ENCODE measurements around the gene POLR2C. TPM values are rescaled to one million over a fixed set of nuclear protein-coding genes. Genes with fewer than 3 reads are reported as not detected.

Gene POLR2C
- polyA plus RNA-seq, 3 donors = 84.9 to 89.8 (median 88.0) TPM

DNA sequence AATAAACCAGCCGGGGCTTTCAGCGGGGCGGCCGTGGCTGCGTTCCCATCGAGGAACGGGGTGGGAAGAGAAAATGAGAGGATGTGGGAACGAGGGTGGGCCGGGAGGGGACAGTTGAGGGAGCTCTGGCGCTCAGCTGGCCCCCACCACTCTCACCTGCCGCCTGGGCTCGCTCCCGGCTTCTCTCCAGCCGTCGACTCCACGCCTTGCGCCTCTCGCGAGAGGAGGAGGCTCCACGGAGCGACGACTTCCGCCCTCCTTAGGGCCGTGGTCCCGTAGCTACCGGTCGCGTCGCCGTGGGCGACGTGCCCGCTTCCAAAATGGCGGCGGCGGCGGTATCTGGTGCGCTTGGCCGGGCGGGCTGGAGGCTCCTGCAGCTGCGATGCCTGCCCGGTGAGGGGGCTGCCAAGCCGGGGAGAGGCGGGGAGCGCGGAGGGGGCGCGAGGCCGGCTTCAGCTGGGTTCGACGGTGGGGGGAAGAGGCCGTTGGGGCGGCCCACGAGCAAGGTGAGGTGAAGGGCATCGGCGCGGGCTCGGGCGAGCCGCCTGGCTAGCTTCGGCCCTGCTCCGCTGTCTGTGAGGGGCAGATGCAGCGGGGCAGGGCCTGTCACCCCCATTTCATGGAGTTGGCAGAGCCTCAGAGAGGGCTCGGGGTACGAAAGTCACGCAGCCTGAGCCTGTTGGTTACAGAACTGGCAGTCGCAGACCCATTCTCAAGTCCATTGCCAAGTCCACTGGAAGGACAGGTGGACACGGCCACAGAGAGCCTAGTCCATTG is 15.1 kb upstream of the POLR2C start, which contains the start of the genes CIAPIN1 and COQ9:
Gene CIAPIN1, minus strand, starts transcription at position 200 of the 777 bp plus-strand sequence. CDS start 6,457 bp downstream, outside the sequence.
Gene COQ9, plus strand, starts transcription at position 294 of the 777 bp plus-strand sequence. Its CDS starts 27 bp downstream, at position 321.
- DNase-seq (ENCODE audit: low read depth in 3 of 3, low spot score in 2 of 3) = peak; percentile 76 to 90 (median 85)

DNA sequence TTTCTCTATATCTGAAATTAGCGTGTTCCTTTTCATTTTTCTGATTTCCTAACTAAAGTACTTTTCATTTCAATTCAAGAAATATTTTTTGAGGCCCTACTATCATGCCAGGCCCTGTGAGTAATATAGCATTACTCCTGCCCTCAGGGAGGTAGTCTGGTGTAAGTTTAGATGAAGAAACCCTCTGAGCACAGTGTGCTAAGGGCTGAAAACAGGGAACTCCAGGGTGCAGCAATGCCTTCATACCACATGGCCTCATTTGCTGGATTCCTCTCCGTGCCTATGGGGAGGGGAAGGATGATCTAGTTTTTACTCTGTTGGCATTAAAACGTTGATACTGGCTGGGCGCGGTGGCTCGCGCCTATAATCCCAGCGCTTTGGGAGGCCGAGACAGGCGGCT is 10.5 kb upstream of the POLR2C start:
- DNase-seq (ENCODE audit: low read depth in 3 of 3, low spot score in 2 of 3) = no peak

DNA sequence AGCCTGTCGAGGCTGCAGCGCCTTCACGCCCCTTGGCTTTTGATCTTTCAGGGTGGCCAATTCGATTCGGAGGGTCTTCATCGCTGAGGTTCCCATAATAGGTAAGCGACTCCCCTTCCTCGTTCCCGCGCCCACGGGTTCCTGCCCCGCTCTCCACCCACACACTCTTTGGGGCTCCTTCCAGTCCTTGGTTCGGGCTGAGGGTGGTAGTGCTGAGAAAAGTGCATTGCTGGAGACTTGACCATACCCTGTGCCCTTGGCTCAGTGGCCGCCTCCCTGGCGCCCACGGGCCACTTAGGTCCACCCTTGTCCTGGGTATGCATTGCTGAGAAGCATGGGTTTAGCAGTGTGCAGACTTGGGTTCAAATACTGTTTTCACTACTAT is 491 bp downstream of the POLR2C start:
- DNase-seq (ENCODE audit: low read depth in 3 of 3, low spot score in 2 of 3) = no peak

DNA sequence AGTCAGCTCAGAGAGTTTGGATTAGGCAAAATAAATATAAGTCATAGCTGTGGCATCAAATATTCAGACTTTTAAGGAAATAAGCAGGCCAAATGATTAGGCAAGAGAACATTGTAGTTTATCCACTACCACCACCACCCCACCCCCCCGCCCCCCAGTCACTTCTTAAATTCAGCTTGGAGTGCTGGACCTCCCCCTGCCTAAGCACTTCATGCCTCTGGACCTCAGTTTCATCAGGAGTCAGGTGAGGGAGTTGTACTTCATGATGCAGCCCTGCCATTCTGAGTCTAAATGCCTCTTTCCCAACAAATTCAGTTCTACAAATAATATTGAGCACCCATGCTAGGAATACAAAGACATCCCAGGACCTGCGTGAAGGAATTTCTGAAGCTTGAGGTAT is 2.0 kb downstream of the POLR2C start:
- no peak for DNase-seq (ENCODE audit: low read depth in 3 of 3, low spot score in 2 of 3)

DNA sequence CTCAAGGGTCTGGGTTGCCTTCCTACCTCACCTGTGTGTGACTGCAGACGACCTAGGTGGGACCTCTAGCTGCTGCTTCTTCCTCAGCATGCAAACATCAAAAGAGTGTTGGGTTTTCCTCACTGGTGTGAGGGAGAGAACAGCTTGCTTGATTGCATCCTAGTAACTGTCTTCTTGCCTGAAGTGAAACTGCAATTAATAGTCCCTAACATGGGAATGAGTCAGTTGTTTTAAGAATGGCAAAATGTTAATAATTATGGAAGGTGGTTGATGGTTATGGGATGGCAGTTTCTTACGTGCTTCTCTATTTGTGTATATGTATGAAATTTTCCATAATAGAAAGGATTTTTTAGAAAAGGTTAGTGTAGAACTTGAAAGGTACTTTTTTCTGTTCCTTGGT is 5.9 kb downstream of the POLR2C start:
- no peak for DNase-seq (ENCODE audit: low read depth in 3 of 3, low spot score in 2 of 3)

DNA sequence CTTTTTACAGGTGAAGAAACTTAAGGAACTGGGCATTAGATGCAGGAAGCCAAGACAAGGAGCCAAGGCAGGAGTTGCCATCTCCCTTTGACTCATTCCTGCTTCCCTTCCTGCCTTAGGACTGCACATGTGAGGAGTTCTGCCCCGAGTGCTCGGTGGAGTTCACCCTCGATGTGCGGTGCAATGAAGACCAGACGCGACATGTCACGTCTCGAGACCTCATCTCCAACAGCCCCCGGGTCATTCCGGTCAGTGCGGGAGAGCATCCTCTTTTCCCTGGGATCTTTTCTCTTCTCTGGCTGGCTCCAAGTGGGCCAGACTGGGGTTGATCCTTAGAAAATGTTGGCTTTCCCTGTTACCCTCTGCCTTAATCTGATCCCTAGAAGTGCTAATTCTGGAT is 6.6 kb downstream of the POLR2C start:
- DNase-seq (ENCODE audit: low read depth in 3 of 3, low spot score in 2 of 3) = no peak

DNA sequence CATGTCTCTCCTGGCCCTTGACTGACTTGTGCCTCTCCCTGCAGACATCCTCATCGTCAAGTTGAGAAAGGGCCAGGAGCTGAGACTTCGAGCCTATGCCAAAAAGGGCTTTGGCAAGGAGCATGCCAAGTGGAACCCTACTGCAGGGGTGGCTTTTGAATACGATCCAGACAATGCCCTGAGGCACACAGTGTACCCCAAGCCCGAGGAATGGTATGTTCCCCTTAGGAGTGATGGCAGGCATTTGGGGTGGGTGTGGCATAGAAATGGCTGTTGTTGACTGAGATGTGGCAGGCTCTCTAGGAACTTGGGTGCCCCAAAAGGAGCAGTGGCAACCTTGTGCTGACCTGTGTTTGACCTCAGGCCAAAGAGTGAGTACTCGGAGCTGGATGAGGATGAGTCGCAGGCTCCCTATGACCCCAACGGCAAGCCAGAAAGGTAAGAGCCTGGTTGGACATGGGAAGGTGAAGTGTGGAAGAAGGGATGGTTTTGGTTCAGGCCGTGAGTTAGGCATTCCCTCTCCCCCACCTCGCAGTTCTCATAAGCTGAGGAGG is 7.5 kb downstream of the POLR2C start:
- no peak for DNase-seq (ENCODE audit: low read depth in 3 of 3, low spot score in 2 of 3)

DNA sequence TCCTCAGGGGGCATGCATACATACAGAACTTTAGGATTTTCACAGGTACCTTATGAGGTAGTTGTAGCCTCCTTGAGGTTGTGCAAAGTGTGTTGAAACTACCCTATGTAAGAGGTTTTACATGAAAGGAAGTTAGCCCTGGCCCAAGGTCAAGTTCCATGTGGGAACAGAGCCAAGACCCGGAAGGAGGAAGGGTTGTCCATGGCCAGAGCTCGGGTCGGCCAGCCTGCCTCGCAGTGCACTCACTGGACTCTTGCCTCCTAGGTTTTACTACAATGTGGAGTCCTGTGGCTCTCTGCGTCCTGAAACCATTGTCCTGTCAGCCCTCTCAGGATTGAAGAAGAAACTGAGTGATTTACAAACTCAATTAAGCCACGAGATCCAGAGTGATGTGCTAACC is 8.2 kb downstream of the POLR2C start:
- DNase-seq (ENCODE audit: low read depth in 3 of 3, low spot score in 2 of 3) = no peak

DNA sequence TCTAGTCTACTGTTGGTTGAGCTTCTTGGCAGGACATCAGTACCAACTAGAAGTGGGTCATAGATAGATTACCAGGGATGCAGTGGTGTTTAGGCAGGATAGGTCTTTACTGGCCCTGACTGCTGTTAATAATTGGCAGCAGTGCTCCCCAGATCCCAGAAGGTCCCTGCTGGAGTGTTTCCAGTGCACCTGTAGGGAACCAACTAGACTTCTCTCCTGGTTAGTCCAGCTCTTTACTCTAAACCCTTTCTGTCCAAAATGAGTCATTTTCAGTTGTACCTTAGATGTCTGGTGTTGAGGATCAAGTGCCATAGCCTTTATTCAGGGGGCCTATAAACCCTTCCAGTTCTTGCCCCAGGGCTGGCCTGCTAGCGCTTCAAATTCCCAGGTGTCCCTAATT is 8.7 kb downstream of the POLR2C start:
- DNase-seq (ENCODE audit: low read depth in 3 of 3, low spot score in 2 of 3) = no peak

DNA sequence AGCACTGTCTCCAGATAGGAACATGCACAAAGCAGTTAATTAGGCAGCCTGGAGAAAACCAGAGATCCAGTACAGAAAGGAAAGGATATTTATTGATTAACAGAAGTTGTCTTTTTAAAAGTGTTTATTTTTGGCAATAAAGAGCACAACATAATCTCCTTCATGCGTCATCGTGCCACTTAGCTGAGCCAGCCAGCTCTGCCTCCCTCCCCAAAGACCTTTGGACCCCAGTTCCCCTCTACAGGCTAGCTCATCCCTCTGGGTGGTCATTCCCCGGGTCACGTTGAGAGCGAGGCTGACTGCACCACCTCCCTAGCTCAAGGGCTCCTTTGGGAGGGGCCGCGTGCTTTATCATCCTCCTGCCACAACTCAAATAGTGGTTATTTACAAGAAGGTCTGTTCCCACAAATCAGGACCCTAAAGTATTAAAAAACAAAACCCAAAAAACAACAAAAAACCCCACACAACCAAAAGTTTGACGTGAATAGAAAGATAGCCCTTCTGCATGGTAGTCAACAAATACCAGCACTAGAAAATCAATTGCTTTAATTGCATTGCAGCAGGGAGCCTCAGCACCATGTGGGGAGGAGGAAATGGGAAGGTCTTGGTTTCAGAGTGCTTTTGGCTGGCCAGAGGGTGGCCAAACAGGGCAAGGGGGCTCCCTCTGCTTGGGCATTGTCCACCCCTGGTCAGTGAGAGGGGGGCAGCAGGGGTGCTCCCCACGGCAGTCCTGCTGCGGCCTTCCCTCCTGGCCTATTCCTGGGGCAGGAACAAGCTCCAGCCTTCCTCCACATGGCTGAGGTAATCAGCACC is 9.6 kb downstream of the POLR2C start:
- no peak for DNase-seq (ENCODE audit: low read depth in 3 of 3, low spot score in 2 of 3)

DNA sequence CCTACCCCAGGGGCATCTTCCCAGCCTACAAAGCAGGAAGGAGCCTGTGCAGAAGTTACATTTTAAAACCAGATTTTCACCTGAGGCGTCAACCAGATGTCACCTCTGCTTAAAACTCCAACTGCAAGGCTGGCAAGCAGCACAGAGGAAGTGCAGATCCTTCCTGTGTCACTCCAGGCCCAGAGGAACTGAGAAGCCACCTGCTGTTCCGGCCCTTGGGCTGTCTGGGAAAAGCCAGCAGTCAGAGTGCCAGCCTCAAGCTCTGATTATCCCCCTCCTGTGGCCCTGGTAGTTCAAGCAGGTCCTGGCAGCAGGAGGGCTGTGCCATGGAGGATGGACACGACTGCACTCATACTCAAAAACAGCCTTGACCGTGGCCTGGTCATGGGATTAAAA is 10.2 kb downstream of the POLR2C start:
- DNase-seq (ENCODE audit: low read depth in 3 of 3, low spot score in 2 of 3) = no peak

DNA sequence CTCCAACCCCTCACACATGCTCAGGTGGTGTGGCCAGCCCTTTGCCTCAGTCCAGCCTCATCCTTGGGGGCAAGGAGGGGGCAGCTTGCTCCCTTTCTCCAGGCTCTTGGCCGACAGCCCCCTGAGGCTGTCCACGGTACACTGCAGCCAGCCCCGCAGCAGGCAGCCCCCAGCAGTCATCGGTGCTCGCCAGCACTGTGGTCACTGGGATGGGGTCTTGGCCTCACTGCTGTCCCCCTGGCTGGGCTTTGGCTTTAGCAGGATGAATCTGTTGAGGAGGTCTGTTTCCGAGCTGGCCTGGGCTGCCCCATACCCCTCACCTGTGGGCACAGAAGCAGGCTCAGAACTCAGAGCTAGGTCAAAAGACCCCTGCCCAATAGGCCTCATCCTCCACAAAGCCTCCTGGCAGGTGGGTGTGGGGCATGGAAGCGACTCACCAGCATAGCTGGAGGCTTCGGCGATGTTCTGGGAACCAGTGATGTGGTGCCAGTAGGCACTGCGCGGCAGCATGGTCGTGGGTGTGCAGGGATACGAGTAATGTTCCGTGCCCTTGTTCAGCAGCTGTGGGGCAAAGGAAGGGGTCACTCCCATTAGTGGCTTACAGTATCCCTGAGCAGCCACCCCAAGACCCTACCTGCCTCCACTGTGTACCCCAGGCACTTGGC is 10.8 kb downstream of the POLR2C start:
- no peak for DNase-seq (ENCODE audit: low read depth in 3 of 3, low spot score in 2 of 3)

DNA sequence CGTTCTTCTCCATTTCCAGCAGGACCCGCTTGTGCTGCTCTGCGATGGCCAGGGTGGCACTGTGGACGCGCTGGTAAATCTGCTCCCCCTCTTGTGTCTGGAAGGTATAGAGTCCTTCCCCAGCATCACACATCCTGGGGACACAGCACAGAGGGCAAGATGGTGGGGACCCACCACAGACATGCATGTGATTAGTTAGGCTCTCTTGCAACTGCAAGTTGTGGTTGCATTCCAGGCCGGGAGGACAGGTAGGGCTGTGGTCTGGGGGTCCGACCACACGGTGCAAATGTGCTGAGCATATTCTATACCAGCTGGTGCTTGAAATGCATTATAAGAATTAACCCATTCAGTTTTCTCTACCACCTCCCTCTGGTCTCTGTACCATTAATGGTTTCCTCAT is 11.4 kb downstream of the POLR2C start:
- no peak for DNase-seq (ENCODE audit: low read depth in 3 of 3, low spot score in 2 of 3)

DNA sequence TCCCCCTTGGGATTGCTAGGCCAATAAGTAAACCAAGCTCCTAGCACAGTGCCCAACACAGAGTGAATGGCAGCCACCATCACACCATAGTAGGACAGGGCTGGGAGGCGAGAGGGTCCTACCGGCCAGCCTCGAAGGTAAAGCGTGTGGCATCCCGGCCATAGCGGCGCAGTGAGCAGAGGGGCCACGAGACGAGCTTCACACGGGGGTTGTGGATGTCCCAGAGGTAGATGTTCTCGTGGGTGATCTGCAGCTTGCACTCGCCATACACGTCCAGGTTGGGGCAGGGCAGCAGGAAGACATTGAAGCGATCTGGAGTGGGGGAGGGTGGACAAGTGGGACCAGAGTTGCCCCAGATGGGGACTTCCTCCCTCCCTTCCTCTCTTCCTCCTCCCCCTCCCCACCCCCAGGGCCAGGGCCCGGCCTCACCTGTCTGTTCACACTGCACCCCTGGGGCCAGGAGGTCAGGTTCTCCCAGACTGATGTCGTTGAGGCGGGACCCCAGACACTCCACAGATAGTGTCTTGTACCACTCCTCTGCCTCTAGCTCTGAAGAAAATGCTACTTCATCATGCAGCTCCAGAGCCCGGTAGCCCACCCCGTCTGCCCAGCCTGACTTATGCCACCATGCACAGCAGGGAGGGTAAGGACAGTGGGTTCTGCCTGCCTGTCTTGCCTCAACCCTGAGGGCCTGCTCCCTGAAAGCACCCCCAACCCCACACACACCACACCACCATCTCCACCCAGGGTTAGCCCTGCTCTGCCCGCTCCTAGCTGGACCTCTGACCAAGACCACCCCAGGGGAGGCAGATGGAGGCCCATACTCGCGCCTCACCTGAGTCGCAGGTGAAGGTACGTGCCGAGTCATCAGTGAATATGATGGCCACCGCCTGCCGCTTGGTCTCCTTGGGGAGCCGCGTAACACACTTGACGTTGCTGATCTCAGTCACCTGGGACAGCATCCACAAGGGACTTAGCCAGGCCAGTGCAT is 12.5 kb downstream of the POLR2C start:
- DNase-seq (ENCODE audit: low read depth in 3 of 3, low spot score in 2 of 3) = no peak

DNA sequence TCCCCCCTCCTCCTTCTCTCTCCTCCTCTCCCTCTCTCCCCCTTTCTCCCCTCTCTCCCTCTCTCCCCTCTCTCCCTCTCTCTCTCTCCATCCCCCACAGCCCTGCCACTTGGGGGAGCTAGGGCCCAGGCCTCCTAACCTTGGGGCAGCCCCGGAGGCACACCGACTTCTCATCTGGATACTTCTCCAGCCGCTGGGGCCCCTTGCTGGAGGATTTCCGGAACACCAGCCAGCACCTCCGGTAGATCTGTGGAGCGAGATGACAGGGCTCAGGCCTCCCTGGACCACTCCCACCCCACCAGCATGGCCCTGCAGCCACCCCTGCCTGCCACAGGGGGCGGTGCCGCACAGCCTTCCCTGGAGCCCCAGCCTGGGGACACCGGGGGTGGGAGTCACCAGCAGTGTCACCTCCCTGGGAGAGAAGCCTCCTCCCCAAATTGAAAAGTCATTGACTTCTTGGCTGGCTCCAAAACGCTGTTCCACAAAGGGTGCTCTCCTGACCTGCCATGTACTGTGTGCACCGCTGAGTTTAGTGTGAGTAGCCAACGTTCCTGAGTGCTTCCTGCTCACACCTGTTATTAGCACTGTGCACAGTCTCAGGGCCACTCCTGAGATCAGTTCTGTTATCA is 13.3 kb downstream of the POLR2C start:
- no peak for DNase-seq (ENCODE audit: low read depth in 3 of 3, low spot score in 2 of 3)

DNA sequence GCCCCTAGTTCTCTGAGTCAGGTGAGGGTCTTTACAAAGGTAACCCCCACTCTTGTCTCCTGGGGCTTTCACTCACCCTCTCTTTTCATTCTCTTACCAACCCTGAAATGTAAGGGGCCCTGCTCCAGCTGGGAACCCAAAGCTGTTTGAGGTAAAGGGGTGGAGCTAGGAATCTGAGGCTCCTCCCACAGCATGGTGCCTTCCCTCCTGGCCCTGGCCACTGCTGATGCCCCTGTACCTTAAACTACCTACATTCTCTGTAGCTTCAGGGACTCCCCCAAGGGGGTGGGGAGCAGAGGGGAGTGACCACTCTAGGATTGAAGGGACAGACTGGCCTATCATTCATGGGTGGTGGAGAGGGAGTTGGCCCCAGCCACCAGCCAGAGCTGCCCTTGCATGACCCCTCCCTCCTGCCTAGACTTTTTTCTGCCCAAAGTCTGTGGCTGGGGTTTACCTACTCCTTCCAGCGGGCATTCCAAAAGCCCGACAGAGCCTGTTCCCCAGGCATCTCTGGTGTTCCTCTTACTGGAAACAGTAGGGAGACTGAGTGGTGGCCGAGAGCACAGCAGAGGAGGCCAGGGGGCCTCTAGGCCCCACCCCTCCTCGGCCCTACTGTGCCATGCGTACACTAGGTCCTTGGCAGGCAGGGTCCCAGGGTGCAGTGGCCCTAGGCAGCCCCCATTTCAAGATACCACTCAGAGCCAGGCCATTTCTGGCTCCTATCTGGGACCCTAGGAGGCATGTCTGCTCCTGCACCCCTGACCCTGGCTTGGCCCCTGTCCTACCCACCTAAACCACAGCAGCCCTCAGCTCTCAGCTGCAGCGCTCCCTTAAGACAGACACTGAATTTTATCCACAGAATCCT is 14.3 kb downstream of the POLR2C start:
- DNase-seq (ENCODE audit: low read depth in 3 of 3, low spot score in 2 of 3) = no peak

DNA sequence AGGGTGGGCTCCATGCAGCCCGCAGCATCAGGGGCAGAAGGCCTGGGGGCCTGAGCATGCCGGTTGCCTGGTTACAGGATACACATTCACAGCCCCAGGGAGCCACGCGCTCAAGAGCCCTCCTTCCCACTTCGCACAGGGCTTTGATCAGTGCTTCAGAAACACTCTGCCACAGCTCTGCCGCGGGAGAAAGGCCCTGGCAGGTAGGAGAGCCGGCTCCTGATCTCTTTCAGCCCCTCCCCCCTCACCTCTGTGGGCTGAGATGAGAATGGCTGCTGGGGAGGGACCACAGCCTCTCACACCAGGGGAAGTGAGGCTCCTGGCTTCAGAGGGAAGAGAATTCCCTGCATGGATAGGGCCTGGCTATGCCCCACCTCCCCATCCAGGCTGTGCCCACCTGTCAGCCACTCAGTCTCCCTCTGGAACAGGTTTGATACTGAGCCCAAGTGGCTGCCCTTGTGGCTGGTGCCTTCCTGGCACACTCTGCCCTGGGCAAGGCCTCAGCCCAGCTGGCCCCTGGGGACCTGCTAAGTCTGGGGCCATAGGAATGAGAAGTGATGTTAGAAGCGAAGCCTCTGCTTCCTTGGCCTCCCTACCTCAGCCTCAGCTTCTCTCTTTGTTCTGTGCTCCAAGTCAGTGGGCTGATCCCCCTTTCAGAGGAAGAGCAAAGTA is 15.2 kb downstream of the POLR2C start:
- no peak for DNase-seq (ENCODE audit: low read depth in 3 of 3, low spot score in 2 of 3)
